ENCODE results near the gene ITGA6.

GRCh38 chr2:172465417-172466334, 38.3 kb downstream of the ITGA6 start:
- TF ChIP-seq, protein P1, sequence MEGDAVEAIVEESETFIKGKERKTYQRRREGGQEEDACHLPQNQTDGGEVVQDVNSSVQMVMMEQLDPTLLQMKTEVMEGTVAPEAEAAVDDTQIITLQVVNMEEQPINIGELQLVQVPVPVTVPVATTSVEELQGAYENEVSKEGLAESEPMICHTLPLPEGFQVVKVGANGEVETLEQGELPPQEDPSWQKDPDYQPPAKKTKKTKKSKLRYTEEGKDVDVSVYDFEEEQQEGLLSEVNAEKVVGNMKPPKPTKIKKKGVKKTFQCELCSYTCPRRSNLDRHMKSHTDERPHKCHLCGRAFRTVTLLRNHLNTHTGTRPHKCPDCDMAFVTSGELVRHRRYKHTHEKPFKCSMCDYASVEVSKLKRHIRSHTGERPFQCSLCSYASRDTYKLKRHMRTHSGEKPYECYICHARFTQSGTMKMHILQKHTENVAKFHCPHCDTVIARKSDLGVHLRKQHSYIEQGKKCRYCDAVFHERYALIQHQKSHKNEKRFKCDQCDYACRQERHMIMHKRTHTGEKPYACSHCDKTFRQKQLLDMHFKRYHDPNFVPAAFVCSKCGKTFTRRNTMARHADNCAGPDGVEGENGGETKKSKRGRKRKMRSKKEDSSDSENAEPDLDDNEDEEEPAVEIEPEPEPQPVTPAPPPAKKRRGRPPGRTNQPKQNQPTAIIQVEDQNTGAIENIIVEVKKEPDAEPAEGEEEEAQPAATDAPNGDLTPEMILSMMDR (IDR thresholded peaks at IDR 0.05) = peak; percentile 93
- TF ChIP-seq NR3C1 (IDR thresholded peaks at IDR 0.05) (no peak), CHD4 (IDR thresholded peaks at IDR 0.05; ENCODE audit: borderline replicate concordance) (no peak), CBX2 (IDR thresholded peaks at IDR 0.05; ENCODE audit: borderline replicate concordance, low read depth) (no peak), POLR2A (IDR thresholded peaks at IDR 0.05; ENCODE audit: low read length) (no peak), CHD2 (IDR thresholded peaks at IDR 0.05; ENCODE audit: low read length, partially characterized antibody) (no peak), BCL3 (IDR thresholded peaks at IDR 0.05) (no peak), MYC (IDR thresholded peaks at IDR 0.05; ENCODE audit: borderline replicate concordance, low read length) (peak; percentile 69), MAX (IDR thresholded peaks at IDR 0.05) (peak; percentile 87)

All from A549 (cell line).